Testis (tissue), 3 donors: Measurements from ENCODE around the gene GLG1. TPM values are rescaled to one million over a fixed set of nuclear protein-coding genes. Genes with fewer than 3 reads are reported as not detected.
A peak's percentile ranks its signal among the peaks of the same experiment; 100 is the strongest.

Source experiments
- DNase-seq: peaks from one replicate; pipeline ENCODE4 v3.0.0-alpha.2; 2019
- H3K27ac ChIP-seq, 2 donors: fragments of 200-600 bp; sonication (generic); one replicate each; pipeline ENCODE4 v1.5.1; 2019
- H3K27me3 ChIP-seq: fragments of 200-600 bp; sonication (generic); one replicate; pipeline ENCODE4 v1.5.1; 2019
- H3K36me3 ChIP-seq: fragments of 200-600 bp; sonication (generic); one replicate; pipeline ENCODE4 v1.5.1; 2017; ENCODE audit warnings: low read depth; ENCODE audit errors: missing control alignments
- H3K4me1 ChIP-seq: fragments of 200-600 bp; sonication (generic); one replicate; pipeline ENCODE4 v1.5.1; 2019
- H3K4me3 ChIP-seq, 2 donors: fragments of 200-600 bp; sonication (generic); one replicate each; pipeline ENCODE4 v1.5.1; 2017 to 2019
- H3K9me3 ChIP-seq: fragments of 200-600 bp; sonication (generic); one replicate; pipeline ENCODE4 v1.5.1; 2017
- POLR2A ChIP-seq: fragments of 450-650 bp; IDR thresholded peaks from one replicate; pipeline ENCODE4 v1.6.1; 2017; ENCODE audit warnings: antibody characterized with exemption, mild to moderate bottlenecking, moderate library complexity
- WGBS, 2 donors: methylation state at CpG; one replicate each; pipeline ENCODE4 v1.1.5; 2018; 5-methylcytosine and 5-hydroxymethylcytosine counted together
- intact Hi-C: fragments of 100-400 bp; cut with DNase I; formaldehyde crosslinking; loops from one replicate; pipeline ENCODE4 v1.15.1; 2023; ENCODE audit warnings: low total_unique reads
- polyA plus RNA-seq: library from polyadenylated mRNA; stranded (reverse); fragments of 350-450 nt; fragmentation: Illumina TruSeq; extraction: RNeasy Lipid Tissue Mini Kit (QIAGEN cat#74804); gene quantifications from one replicate; pipeline ENCODE4 v1.2.3, GENCODE V29; 2014; ENCODE audit warnings: low read depth, low replicate concordance; ENCODE audit not compliant: insufficient read depth
- total RNA-seq, 2 donors: library from RNA; depleted of rRNA; stranded (reverse); fragments of >200 nt; gene quantifications; one replicate each; pipeline ENCODE4 v1.2.3, GENCODE V29; 2016
- TF ChIP-seq, protein P1 (sequence below), 3 experiments: fragments of 450-650 bp in 2 of 3; fragments of 200-600 bp in 1 of 3; sonication (generic) in 1 of 3; IDR thresholded peaks; one replicate each; pipeline ENCODE4 v1.5.1; 2016 to 2019; ENCODE audit warnings: antibody characterized with exemption in 3 of 3, mild to moderate bottlenecking in 2 of 3, moderate library complexity in 1 of 3

The GLG1 gene
- total and polyA plus RNA-seq, 3 donors from 2014 or later: 151 to 268 (median 206) TPM

DNA sequence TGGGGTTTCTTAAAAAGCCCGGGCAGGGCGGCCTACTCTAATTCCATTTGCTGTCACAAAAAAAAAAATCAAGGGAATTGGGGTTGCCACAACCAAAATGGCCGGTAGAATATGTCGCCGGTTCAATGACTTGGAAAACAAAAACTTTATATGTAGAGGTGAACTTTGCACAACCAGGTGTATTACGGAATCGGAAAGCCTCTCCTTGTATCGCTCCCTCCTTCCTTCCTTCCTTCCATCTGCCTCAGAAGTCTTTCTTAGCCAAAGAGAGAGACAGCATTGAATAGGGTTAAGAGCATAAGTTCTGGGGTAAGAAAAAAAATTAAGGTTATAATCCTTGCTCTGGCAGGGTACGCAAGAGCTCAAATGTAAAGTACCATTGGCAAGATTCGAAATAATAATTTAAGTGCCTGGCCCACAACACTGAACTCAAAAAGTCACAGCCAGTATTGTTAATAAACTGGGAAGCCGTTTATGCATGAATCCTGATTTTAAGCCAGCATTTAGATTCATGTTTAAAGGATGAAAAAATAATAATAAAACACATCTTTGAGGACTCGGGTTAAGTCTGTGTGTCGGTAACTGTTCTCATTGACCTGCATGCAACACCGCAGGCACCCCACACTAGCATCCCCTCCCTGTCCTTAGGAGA is 522 bp upstream of the GLG1 start:
- intact Hi-C loops: no loop called here
- Histone ChIP-seq H3K27me3 (no peaks in the 10 kb centered on the region), H3K9me3 (no peaks in the 10 kb centered on the region), H3K4me3 (peak overlapping the region; percentile 71 to 99), H3K36me3 (no peaks in the 10 kb centered on the region), H3K4me1 (peaks cover 15% of the 10 kb centered on the region), H3K27ac (peak overlapping the region; percentile 88 to 89)
- TF ChIP-seq POLR2A: no peak
- TF ChIP-seq, protein P1, sequence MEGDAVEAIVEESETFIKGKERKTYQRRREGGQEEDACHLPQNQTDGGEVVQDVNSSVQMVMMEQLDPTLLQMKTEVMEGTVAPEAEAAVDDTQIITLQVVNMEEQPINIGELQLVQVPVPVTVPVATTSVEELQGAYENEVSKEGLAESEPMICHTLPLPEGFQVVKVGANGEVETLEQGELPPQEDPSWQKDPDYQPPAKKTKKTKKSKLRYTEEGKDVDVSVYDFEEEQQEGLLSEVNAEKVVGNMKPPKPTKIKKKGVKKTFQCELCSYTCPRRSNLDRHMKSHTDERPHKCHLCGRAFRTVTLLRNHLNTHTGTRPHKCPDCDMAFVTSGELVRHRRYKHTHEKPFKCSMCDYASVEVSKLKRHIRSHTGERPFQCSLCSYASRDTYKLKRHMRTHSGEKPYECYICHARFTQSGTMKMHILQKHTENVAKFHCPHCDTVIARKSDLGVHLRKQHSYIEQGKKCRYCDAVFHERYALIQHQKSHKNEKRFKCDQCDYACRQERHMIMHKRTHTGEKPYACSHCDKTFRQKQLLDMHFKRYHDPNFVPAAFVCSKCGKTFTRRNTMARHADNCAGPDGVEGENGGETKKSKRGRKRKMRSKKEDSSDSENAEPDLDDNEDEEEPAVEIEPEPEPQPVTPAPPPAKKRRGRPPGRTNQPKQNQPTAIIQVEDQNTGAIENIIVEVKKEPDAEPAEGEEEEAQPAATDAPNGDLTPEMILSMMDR (IDR thresholded peaks at IDR 0.05): no peak
- DNase-seq: no peak
- 6 to 11% methylated on average over 13 to 14 of the region's 14 CpGs for WGBS, 2 donors

DNA sequence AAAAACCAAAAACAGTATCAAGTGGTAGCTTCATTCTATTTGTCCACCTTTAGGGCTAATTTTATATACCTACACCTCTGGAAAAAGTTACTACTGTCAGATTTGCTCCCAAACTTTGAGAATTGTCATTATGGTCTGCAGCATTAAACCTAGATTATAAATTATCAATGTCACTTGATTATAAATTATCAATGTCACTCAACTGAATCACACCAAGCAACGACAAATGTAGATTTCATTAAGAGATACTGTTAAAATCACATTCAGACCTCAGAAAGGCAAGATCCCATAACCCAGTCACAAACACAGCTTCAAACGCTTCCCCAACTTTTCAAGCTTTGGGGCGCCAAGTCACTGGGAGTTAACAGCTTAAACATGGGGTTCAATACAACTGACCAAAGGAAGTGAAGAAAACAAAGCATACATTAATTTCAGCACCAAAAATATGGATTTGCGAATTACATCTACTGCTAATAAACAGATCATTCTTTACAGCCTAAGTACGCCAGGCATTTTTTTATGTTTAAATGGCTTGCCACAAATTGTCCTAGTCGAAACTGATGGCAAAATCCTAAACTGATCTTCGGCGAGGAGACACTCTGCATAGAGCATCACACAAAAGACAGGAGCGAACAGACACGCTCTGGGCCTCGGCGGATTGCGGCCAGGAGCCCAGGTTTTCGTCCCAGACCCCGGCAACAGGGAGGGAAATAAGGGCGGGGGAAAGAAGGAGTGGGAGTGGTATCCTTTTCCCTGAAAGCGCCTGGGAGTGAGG is 981 bp downstream of the GLG1 start:
- no peaks in the 10 kb centered on the region for H3K9me3 ChIP-seq
- intact Hi-C loops: no loop called here
- 1% methylated on average over 17 of the region's 17 CpGs for WGBS, 2 donors
- H3K4me1 ChIP-seq: peaks cover 15% of the 10 kb centered on the region
- TF ChIP-seq, protein P1 (IDR thresholded peaks at IDR 0.05): no peak
- no peak for TF ChIP-seq POLR2A
- DNase-seq: no peak
- H3K27me3 ChIP-seq: no peaks in the 10 kb centered on the region
- H3K4me3 ChIP-seq: peak overlapping the region; percentile 71 to 99
- peak overlapping the region; percentile 88 to 89 for H3K27ac ChIP-seq
- no peaks in the 10 kb centered on the region for H3K36me3 ChIP-seq

DNA sequence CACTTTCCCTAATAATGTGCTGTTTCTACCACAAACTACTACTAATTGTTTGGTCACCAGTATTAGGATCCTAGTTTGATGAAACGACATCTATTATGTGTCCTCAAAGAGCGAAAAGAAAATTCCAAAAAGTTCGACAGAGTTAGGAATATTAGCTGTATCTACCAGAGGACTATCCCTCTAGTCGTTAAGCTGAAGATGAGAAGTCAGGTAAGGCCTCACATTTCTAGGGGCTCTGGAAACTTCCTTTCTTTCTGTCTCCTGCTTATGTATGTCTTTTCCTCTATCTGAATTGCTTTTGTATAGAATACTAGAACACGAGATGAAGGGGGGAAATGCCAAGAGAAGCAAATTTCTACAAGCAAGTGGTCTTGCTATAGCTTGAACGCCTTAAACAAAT is 1.6 kb downstream of the GLG1 start:
- intact Hi-C loops: no loop called here
- H3K36me3 ChIP-seq: no peaks in the 10 kb centered on the region
- no peaks in the 10 kb centered on the region for H3K9me3 ChIP-seq
- peaks cover 15% of the 10 kb centered on the region for H3K4me1 ChIP-seq
- no peaks in the 10 kb centered on the region for H3K27me3 ChIP-seq
- WGBS, 2 donors: 20 to 28% methylated on average over 6 of the region's 6 CpGs
- H3K4me3 ChIP-seq: peak overlapping the region in 1 of 2 donors; percentile 99
- TF ChIP-seq, protein P1 (IDR thresholded peaks at IDR 0.05): no peak
- no peak for TF ChIP-seq POLR2A
- peak overlapping the region in 1 of 2 donors; percentile 88 for H3K27ac ChIP-seq
- DNase-seq: no peak

DNA sequence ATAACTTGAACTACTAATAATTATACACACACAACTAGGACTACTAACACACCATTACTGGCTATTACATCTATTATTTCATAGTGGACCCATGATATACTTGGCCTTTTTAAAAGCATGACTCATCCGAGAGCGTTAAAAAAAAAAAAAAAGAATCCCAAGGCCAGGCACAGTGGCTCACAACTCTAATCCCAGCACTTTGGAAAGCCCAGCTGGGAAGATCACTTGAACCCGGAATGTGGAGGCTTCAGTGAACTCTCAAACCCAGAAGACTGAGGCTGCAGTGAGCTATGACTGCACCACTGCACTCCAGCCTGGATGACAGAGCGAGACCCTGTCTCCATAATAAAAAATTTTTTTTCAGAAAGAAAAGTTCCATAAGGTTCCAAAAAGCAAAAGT is 3.1 kb downstream of the GLG1 start:
- Histone ChIP-seq H3K4me3 (no peak overlapping the region), H3K27ac (no peak overlapping the region), H3K4me1 (peaks cover 15% of the 10 kb centered on the region), H3K27me3 (no peaks in the 10 kb centered on the region), H3K36me3 (no peaks in the 10 kb centered on the region), H3K9me3 (no peaks in the 10 kb centered on the region)
- DNase-seq: no peak
- TF ChIP-seq, protein P1 (IDR thresholded peaks at IDR 0.05): no peak
- WGBS, 2 donors: 46 to 66% methylated on average over 4 of the region's 4 CpGs
- intact Hi-C loops: no loop called here
